Activated CD8-positive, alpha-beta memory T cell treated with anti-CD3 and anti-CD28 coated beads, Interleukin-2, amount 50 U/mL, for 48 hours (primary cell): Measurements from ENCODE around the gene SLIT1.
"Not testable (repeated sequence)": the region's sequence is repeated elsewhere in the genome, so short reads cannot be mapped to it uniquely, and the experiment has no call there.

ENCODE experiments used
- DNase-seq: peaks from one replicate; pipeline ENCODE4 v3.0.0-alpha.2; 2020

Gene SLIT1

DNA sequence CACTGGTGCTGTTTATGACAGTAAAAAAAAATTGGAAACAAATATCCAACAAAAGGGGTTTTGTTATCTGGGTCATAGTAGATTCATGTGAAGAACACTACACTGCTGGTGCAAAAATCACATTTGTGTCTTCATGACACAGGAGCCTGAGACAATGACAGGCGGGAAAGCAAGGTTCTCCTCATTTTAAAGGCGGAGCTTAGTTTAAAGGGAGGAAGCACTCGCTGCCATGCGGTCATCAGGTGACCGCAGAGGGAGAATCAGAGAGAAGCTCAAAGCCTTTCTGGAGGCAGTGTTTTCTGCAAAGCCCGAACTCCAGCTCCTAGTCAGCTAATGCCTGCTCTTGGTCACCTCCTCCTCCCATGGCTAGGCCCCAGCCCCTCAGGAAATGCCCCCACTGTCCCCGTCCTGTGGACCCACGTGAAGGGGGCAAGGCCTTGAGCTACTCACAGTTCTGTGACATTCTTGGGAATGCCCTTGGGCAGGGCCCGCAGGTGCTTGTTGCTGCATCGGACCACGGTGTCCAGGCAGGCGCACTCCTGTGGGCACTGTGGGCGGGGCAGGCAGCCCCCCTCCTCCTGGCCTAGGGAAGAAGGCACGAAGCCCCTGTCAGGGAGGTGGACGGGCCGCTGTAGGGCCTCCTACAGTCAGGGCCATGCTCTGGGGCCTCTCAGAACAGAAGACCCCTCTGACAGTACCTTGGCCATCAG lies 146.1 kb downstream of the SLIT1 start:
- DNase-seq = no peak

DNA sequence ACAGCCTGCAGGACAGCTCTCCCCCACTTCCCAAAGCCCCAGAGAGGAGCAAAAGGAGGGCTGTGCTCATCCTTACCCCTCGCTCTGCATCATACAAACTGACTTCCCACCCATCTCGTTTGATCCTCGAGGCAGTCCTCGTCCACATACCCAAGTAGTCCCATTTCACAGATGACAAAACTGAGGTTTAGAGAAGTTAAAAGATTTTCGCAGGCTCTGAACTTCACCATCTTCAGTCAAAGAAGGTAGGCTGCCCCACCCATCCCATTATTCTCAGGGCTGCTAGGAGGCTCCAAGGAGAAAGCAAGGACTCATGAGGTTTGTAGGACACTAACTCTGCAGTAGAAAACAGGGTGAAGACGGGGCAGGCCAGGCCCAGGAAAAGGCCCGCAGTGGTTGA lies 147.1 kb downstream of the SLIT1 start:
- DNase-seq = no peak

DNA sequence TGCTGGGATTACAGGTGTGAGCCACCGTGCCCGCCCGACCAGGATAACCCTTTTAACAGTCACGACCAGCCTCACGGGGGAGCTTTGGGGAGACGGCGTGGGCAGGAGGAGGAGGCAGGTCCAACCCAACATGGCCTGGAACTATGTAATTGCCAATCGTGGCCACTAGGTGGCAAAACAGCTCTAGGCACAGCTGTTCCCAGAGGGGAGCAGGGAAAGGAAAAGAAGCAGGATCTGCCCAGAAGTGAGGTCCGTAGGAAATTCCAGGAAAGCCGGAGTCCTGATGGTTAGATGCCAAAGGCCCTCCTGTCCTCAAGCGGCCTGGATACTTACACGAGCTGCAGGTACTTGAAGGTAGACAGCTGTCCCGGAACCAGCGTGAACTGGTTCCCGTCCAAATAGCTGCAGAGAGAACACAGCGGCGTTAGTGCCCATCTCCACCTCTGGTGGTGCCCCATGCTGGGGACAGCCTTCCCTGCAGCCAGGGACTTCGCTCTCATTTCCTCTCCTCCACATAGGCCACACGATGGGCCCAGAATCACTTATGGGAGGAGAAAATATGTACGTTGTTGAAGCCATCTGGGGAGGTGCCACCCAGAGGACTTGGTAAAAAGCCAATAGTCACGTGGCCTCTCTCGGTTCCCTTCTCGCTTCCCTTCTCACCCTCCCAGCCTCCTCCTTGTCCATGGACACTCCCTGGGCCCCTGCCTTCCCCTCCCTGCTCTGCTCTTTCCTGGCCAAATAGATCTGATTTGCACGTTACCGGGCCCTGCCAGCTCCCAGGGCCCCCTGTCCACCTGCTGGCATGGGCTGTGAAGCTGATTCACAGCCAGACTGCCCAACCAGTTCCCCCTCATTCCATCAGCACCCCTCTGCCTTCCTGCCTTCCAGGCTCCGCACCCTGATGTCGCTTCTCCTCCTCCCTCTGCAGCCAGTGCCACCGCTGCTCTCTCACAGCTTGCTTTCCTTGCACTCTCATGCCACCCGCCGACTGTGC lies 148.1 kb downstream of the SLIT1 start:
- peak; percentile 88 for DNase-seq

DNA sequence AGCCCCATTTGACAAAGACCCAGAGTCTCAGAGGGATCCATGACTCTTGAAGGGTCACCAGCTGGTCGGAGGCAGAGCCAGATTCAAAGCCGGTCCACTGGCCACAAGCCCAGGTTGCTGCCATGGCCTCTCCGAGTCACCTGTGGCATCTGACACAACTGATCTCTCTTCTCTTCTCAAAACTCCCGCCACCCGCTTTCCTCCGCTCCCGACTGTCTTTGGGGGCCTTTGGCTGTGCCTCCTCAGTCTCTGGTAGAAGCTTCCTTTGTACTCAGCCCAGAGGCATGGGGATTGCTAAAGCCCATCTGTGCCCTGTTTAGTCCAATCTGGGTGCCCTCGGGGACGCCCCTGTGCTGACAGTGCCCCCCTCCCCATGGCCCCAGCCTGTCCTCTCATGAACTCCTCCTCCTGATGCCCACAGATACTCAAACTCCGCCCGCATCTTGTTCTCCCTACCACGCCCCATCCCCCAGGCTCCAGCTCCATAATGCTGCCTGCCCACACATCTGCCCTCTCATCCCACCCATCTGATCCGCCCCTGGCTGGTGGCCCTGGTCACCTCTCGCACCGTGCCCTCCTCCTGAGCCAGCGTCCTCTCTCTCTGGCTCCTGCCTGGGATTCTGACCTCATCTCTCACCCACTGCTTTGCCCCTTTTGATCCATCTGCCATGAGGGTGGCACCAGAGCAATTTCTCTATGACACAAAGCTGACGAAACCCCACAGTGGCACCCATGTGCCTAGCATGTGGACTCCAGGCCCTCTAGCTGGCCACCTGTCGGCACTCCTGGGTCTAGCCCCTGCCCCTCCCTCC lies 150.6 kb downstream of the SLIT1 start:
- DNase-seq = no peak

DNA sequence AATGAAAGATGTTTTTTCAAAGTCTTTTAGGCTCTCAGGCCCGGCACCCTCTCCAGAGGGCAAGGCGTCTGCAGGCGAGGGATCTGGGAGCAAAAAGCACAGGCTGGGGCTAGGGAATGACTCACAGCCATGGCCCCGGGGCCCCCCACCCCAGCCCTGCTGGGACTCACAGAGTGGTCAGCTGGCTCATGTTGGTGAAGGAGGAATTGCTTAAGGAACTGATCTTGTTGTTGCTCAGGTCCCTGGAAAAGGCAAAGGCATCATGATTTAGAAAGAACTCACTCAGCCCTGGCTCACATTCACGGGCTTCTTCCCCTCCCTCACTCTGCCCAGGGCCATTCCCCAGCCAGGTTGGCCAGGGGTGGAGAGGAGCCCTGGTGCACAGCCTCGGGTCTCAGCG lies 151.5 kb downstream of the SLIT1 start:
- DNase-seq = no peak

DNA sequence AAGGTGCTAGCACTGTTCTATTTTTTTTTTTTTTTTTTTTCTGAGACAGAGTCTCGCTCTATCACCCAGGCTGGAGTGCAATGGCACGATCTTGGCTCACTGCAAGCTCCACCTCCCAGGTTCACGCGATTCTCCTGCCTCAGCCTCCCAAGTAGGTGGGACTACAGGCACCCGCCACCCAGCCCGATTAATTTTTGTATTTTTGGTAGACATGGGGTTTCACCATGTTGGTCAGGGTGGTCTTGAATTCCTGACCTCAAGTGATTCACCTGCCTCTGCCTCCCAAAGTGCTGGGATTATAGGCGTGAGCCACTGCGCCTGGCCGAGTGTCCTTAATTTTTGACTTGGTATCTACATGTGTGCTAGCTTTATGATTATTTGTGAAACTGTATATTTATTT lies 151.9 kb downstream of the SLIT1 start:
- not testable (repeated sequence) for DNase-seq

DNA sequence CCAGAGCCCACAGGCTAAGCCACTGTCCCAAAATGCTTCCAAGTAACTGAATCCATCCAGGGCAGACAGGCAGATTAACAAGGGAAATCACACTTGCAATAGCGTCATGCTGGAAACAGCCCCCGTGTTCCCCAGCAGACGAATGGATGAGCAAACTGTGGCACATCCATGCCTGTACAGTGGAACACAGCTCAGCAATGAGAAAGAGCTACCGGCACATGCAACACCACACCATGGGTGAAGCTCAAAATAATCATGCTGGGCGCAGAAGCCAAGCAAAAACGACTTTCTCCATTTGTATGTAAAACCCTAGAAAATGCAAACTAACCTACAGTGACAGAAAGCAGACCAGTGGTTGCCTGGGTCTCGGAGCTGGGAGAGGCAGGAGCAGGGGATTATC lies 153.1 kb downstream of the SLIT1 start:
- no peak for DNase-seq

DNA sequence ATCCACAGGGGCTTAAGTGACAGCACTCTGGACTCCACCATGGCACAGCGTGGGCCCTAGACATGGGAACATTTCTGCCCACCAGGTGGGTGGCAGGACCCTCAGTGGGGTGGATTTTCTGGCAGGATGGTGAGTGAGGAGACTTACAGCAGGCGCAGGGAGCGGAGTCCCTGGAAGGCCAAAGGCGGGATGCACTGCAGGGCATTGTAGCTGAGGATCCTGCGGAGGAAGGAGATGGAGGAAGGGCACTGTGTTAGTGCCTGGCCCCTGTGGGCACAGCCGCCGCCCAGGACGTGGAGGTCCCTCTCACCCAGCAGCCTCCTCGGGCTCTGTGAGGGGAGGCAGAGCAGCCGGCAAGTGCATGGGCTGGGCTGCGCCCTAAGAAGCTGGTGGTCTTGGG lies 154.3 kb downstream of the SLIT1 start:
- no peak for DNase-seq

DNA sequence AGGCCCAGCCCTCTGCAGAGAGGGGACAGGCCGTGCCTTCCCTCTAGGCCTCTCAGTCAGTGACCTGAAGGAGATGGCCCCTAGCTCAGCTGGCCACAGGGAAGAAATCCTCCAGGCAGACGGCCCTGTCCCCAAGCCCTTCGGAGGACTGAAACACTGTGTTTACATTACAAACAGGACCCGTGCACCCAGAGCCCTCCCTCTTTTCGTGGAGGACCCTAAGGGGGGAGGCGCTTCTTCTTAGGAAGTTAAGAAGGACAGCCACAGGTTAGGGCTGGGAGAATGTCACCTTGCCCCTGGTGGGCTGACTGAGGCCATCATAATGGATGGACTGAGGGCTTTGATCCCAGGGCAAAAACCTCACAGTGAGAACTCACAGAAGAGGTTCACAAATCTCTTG lies 154.9 kb downstream of the SLIT1 start:
- DNase-seq = no peak

DNA sequence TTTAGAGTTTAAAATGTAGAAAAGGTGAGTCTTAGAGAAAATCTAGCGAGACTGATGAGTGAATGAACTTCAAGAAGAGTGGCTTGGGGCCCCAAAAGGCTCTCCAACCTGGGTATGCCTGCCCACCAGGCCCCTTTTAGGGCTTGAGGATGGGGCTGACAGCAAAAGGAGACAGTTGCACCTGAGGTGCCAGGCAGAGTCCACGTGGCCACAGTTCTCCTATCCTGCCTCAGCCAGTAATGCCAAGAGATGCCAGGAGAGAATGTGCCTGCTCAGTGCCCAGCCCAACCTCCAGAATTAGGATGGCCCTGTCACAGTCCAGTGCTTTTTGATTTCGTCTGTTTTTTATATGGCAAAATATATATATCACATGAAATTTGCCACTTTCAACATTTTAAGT lies 156.5 kb downstream of the SLIT1 start:
- DNase-seq = no peak

DNA sequence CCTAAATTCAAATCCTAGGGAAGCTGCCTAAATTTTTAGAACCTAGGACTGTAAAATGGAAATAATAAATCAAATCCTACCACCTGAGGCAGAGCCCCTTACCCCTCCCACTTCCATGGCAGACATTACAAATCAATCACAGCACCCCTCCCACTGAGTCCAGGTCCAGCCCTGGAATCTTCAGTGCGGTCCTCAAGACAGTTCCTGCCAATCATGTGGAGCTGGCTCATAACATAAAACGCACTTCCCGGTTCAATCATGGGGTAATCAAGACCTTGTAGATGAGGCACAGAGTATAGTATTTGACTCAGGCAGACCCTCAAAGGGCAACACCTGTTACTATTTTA lies 157.0 kb downstream of the SLIT1 start:
- DNase-seq = no peak

DNA sequence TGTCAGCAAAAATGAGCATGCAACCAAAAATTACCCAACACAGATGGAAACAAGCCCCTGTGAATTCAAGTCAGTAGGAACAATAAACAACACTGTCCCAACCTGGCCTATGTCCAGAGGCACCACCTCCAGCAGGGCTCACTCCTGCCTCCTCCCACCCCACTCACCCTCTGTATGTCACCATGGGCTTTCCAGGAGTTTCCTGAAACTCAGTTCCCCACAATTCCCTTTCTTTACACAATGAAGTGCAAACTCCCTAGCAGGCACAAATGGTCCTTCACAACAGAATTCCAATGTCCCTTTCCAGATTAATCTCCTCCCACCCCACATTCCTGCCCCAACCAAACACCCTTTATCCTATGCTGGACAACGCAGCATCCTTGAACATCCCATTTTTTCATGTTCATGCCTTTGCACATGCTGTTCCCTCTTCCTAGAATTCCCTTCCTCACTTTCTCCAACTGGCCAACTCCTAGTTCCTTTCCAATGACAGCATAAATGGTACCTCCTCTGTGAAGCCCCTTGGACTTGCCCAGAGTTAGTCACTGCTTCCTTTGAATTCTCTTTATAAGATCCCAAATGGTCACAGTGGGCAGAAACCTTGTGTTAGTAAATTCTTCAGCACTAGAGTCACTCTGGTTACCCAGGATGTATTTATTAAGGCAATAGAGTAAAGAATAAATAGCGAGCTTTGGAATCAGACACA lies 157.5 kb downstream of the SLIT1 start:
- no peak for DNase-seq

DNA sequence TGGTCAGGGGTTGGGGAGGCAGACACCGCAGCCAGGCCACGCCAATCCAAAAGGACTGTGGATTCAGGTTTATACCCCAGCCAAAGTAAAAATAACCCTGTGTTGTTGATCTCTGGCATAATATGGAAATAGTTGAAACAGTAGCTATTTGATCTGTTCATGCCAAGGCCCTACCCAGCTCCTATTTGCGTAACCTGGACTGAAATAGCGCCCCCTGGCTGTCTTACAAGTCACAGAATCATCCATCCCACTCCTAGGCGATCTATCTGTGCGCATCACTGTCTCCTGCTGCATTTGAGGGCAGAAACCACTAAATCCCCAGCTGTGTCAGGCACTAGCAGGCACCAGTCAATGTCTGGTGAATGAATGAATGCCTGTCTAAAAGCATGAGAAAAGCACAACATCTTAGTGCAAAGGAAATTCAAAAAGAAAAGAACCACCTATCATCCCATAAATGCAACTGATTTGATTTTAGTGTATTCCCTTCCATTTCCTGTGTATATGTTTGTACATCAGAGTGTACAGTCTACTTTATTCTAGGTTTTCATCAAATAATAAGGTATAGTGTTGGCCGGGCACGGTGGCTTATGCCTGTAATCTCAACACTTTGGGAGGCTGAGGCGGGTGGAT lies 160.0 kb downstream of the SLIT1 start:
- DNase-seq = peak; percentile 78

DNA sequence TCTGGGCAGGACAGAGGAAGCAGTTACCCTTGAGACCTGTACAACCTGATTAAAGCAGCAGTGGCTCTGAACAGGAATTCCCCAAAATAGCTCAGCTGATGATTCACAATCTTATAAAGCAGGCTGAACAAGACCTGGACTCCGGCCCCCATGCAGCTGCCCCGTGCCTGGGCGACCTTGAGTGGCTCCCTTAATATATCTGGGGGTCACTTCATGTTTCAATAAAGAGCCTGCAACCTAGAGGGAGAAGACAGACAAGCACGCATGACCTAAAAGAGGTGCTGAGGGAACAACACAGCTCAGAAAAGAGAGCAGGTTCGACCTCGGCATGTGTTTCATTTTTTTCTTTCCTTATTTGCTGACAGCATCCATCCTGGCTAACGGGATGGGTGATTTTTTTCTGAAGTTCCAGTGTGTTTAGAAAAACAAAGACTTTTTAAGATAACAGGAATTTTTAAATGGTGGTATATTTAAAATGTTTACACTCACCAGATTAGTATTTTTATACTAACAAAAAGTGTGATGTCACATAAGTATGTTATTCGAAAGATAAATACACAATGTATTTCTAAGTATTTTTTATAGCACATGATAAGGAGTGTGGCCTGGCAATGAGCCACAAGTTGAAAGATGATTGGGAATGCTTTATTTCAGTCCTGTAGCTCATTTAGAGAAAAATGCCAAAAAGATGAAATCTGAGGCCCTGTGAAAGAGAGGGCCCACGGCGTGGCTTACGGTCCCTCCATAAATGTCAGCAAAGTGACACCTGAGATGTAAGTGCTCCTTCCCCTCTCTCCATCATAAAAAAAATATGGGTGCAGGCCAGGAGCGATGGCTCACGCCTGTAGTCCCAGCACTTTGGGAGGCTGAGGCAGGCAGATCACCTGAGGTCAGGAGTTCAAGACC lies 161.3 kb downstream of the SLIT1 start:
- no peak for DNase-seq

DNA sequence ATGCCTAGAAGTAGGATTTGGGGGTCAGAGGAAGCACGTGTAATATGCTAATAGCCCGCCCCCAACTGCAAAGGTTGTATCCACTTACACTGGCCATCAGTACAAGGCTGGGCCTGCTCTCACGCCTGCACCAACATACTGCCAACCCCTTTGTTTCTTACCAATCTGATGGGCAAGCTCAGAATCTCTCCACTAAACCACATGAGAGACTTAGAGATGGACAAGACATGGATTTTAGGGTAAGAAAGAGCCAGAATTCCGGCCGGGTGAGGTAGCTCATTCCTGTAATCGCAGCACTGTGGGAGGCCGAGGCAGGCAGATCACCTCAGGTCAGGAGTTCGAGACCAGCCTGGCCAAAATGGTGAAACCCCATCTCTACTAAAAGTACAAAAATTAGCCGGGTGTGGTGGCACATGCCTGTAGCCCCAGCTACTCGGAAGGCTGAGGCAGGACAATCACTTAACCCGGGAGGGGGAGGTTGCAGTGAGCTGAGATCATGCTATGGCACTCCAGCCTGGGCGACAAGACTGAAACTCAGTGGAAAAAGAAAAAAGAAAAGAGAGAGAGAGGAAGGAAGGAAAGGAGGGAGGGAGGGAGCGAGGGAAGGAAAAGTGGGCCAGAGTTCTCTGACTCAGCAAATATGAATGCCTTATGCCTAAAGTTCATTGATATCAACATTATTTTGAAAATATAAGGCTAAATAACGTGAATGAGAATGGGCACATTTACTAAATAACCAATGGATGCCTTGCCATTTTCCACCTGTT lies 162.2 kb downstream of the SLIT1 start:
- DNase-seq = no peak

DNA sequence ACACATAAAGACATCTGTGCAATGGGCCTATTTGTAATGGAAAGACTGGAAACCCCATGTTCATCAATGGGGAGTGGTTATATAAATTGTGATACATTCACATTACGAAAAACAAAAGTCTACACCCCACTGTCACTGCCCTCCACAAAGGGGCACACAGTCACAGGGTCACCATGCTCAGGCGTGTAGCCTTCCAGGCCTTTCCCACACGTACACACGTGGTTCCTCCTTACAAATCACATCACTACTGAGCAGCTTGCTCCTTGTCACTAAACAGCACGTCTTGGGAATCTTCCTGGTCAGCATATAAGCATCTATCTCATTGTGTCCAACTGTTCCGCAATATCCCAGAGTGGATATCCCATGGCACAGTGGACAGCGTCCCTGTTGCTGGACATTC lies 163.1 kb downstream of the SLIT1 start:
- no peak for DNase-seq

DNA sequence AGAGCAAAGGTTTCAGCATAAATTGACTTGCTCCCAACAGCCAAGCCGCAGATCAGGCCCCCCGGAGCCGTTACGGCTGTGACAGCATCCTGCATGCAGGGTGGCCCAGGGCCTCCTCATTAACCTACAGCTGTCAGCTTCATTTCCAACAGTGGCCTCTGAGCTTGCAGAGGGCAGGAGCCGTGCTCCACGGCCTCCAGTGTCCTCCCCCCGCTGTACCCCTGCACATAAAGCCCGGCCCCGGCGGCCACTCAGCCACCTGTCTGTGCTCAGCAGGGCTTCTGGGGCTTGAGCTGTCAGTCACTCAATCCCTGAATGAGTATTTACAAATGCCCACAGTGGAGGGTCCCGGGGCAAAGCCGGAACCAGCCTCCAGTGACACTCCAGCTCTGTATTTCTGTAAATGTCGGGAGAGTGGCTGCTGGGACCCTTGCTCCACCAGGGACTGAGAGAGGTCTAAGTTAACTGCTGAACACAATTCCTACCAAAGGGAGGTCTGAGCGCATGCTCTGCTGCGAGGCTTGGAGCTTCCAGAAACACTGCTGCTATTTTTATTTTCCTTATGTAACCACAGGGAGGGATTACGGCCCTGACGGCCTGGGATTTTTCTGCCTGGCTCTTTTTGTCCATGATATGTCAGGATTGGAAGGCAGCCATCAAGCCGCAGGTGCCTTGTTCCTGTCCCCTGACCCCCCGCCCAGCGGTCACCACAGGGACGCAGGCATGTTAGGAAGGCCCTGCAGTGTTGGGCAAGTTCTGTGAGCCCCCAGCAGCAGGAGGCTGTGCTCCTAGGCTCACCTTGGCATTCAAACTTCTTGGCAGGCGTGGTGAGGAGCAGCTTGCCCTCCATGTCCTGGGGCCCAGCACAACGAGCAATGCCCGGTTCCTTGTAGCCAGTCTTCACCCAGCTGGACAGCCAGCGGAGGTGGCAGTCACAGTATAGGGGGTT lies 165.0 kb downstream of the SLIT1 start:
- DNase-seq = no peak

DNA sequence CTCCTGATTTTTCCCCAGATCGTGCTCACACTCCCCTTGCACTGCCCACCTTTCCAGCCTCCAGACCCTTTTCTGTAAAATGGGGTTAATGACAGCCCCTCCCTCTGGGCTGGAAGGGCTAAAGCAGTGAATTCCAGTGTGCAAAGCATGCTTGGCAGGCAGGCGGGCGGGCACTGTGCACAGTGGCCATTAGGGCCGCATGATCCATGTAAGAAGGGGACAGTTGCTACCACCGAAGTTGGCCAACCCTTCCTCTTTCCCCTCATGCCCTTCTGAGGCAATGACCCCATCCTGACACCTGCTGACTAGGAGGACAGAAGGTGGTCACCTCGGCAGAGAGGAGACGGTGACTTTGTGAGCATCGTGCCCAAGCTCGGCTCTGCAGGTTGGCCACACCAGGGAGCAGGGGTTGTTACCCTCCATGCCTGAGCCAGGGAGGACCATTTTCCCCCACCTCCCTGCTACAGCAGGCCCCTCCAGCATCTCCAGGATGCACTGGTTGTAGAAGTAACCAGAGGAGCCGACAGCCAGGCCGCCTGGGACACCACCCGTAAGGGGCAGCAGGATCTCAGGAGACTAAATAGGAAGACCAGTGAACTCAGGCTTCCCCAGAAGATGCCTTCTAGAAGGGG lies 166.4 kb downstream of the SLIT1 start:
- no peak for DNase-seq
